ENCODE data around the gene CBARP. TPM values are rescaled to one million over a fixed set of nuclear protein-coding genes. Genes with fewer than 3 reads are reported as not detected.
A peak's percentile ranks its signal among the peaks of the same experiment; 100 is the strongest.

Gene CBARP
- total and polyA plus RNA-seq, 2 of the 4 experiments (the other 2 are of a cell fraction), result 0.18 to 3.9 TPM

GRCh38 chr19:1181606-1182005, 56.2 kb downstream of the CBARP start:
- Histone ChIP-seq H3K4me2 (ENCODE audit: low read depth, low read length) (no peak overlapping the region), H4K91ac (ENCODE audit: insufficient read depth, low read depth, low read length) (peak overlapping the region; percentile 28; the same call in 1 of the 2 replicates), H4K20me1 (ENCODE audit: insufficient read depth, low read length) (no peaks in the 10 kb centered on the region), H2BK20ac (ENCODE audit: low read depth, low read length) (0 out of 2 replicates have a peak overlapping the region, but pooled peaks have one; percentile 20), H3K4me1 (ENCODE audit: control insufficient read depth, insufficient read depth, low read length) (peaks cover 16% of the 10 kb centered on the region), H2BK5ac (ENCODE audit: low read depth, low read length, poor library complexity, severe bottlenecking) (no peak overlapping the region), H3K27ac (ENCODE audit: insufficient read depth, low read length) (no peak overlapping the region), H3K4me3 (ENCODE audit: insufficient read depth, low read depth, low read length) (no peak overlapping the region), H3K56ac (ENCODE audit: extremely low read depth, insufficient read depth, low read length) (no peak overlapping the region), H3K27me3 (ENCODE audit: control insufficient read depth, insufficient read depth, low read length) (no peaks in the 10 kb centered on the region), H2BK15ac (ENCODE audit: low read depth, low read length) (no peak overlapping the region; the same call in 2 of the 3 replicates), H3K18ac (ENCODE audit: low read depth, low read length) (no peak overlapping the region), H3K9ac (ENCODE audit: low read depth, low read length) (no peak overlapping the region), H2AK5ac (ENCODE audit: low read depth, low read length) (peak overlapping the region; percentile 87; the same call in 1 of the 2 replicates), H3K14ac (replicated peaks; ENCODE audit: low read depth, low read length) (no peak overlapping the region), H3K4ac (ENCODE audit: low read depth, low read length) (peak overlapping the region; percentile 35; the same call in 1 of the 2 replicates), H3K9me1 (ENCODE audit: insufficient read depth, low read length) (0 out of 2 replicates have a peak, but pooled peaks cover 4% of the 10 kb centered on the region), H2BK120ac (ENCODE audit: low read depth, low read length) (peak overlapping the region; percentile 27; the same call in 1 of the 2 replicates), H4K5ac (ENCODE audit: low read depth, low read length) (no peak overlapping the region), H3K23ac (ENCODE audit: low read depth, low read length) (no peak overlapping the region), H3K79me1 (ENCODE audit: low read depth in 1 of 2, low read length in 2 of 2) (no peaks in the 10 kb centered on the region), H2AFZ (replicated peaks; ENCODE audit: low read length, poor library complexity) (peak overlapping the region; percentile 23), H2AK9ac (replicated peaks; ENCODE audit: low read depth, low read length, poor library complexity) (peak overlapping the region; percentile 89), H4K8ac (ENCODE audit: low read depth in 2 of 2, low read length in 2 of 2) (no peak overlapping the region), H3K9me3 (ENCODE audit: control insufficient read depth, insufficient read depth, low read length) (no peaks in the 10 kb centered on the region), H3K36me3 (ENCODE audit: control insufficient read depth, insufficient read depth, low read length) (no peaks in the 10 kb centered on the region)
- 95% methylated on average over 6 of the region's 11 CpGs; no CpG with 5 or more reads in 1 of the 2 experiments for WGBS, 2 experiments (ENCODE audit: extremely low coverage in 2 of 2, insufficient read length in 1 of 2)
- POLR2A ChIA-PET (ENCODE audit: unreplicated experiment), result no interaction called here
- CTCF ChIA-PET, result no interaction called here
- in situ Hi-C loops (cut with MboI; ENCODE audit: low sequenced_read_pairs) (no loop called here), dilution Hi-C loops (cut with HindIII; ENCODE audit: low sequenced_read_pairs, unreplicated experiment) (no loop called here), intact Hi-C loops (cut with micrococcal nuclease) (no loop called here)
- TF ChIP-seq RAD21 (IDR thresholded peaks at IDR 0.05; ENCODE audit: low read length) (no peak), USF2 (IDR thresholded peaks at IDR 0.05; ENCODE audit: low read depth, low read length) (no peak), FOS (IDR thresholded peaks at IDR 0.05; ENCODE audit: low read depth, low read length) (no peak), NFE2L2 (IDR thresholded peaks at IDR 0.05; ENCODE audit: low read depth, low read length) (no peak), MAZ (IDR thresholded peaks at IDR 0.05; ENCODE audit: borderline replicate concordance, low read depth, low read length) (no peak), CEBPB (IDR thresholded peaks at IDR 0.05; ENCODE audit: low read depth, low read length) (no peak), BHLHE40 (IDR thresholded peaks at IDR 0.05; ENCODE audit: low read depth, low read length) (no peak), RFX5 (IDR thresholded peaks at IDR 0.05; ENCODE audit: low read depth, low read length) (no peak), SMC3 (IDR thresholded peaks at IDR 0.05; ENCODE audit: low read depth, low read length) (no peak), POLR2A (IDR thresholded peaks at IDR 0.05; ENCODE audit: low read depth, low read length) (no peak), CTCF (conservative IDR thresholded peaks at IDR 0.05; ENCODE audit: low read depth, low read length) (no peak), MXI1 (IDR thresholded peaks at IDR 0.05; ENCODE audit: borderline replicate concordance, low read depth, low read length) (no peak), ELK1 (IDR thresholded peaks at IDR 0.05; ENCODE audit: borderline replicate concordance, low read depth, low read length) (no peak), MAFK (IDR thresholded peaks at IDR 0.05; ENCODE audit: low read depth, low read length) (no peak), CHD1 (IDR thresholded peaks at IDR 0.05; ENCODE audit: low read depth, low read length) (no peak), RCOR1 (IDR thresholded peaks at IDR 0.05; ENCODE audit: insufficient replicate concordance, low read length) (no peak)
- DNase-seq (no peak), ATAC-seq (ENCODE audit: low read depth) (no peak)
- no TSS peak for BruUV-seq (replicated peaks)
